H7 (cell line): ENCODE measurements around the gene LDLR. TPM values are rescaled to one million over a fixed set of nuclear protein-coding genes. Genes with fewer than 3 reads are reported as not detected.
"Not testable (repeated sequence)": the region's sequence is repeated elsewhere in the genome, so short reads cannot be mapped to it uniquely, and the experiment has no call there.

Experiments
- DNase-seq: peaks from one replicate; pipeline ENCODE4 v3.0.0; 2012
- H3K27me3 ChIP-seq: 2 replicates; pipeline ENCODE4 v1.6.0; 2011; ENCODE audit warnings: mild to moderate bottlenecking, low read length; ENCODE audit not compliant: control insufficient read depth, insufficient read depth
- H3K36me3 ChIP-seq: replicated peaks from 2 replicates; pipeline ENCODE4 v1.5.1; 2011; ENCODE audit warnings: low read length; ENCODE audit not compliant: control insufficient read depth, insufficient read depth
- H3K4me3 ChIP-seq: 2 replicates; pipeline ENCODE4 v1.5.1; 2011; ENCODE audit warnings: low read depth, mild to moderate bottlenecking, control low read depth, low read length, moderate library complexity; ENCODE audit not compliant: insufficient read depth
- total RNA-seq: library from RNA; depleted of rRNA; stranded (reverse); fragments of >200 nt; shearing (Covaris generic); gene quantifications from 2 replicates; pipeline ENCODE4 v1.2.3, GENCODE V29; 2014

LDLR gene
- total RNA-seq, 1 experiment from 2014 or later: 144 TPM

GRCh38 chr19:11090264-11090996 lies 1.2 kb downstream of the LDLR start:
- Histone ChIP-seq H3K27me3 (no peaks in the 10 kb centered on the region), H3K4me3 (peak overlapping the region; percentile 96), H3K36me3 (peaks cover 20% of the 10 kb centered on the region)
- DNase-seq: peak; percentile 99

- Histone ChIP-seq H3K36me3 (peaks cover 20% of the 10 kb centered on the region), H3K27me3 (no peaks in the 10 kb centered on the region), H3K4me3 (peak overlapping the region; percentile 96)
- no peak for DNase-seq
These were observed 1.9 kb downstream of the LDLR start for GRCh38 chr19:11090997-11091702.

- Histone ChIP-seq H3K27me3 (no peaks in the 10 kb centered on the region), H3K4me3 (peak overlapping the region; percentile 30; the same call in 1 of the 2 replicates), H3K36me3 (peaks cover 25% of the 10 kb centered on the region)
- DNase-seq: peak; percentile 39
These were observed 2.5 kb downstream of the LDLR start for GRCh38 chr19:11091703-11092153.

GRCh38 chr19:11092181-11092538 lies 2.9 kb downstream of the LDLR start:
- peaks cover 25% of the 10 kb centered on the region for H3K36me3 ChIP-seq
- no peak overlapping the region for H3K4me3 ChIP-seq
- peak; percentile 12 for DNase-seq
- H3K27me3 ChIP-seq: no peaks in the 10 kb centered on the region

- Histone ChIP-seq H3K27me3 (no peaks in the 10 kb centered on the region), H3K4me3 (no peak overlapping the region), H3K36me3 (peaks cover 29% of the 10 kb centered on the region)
- DNase-seq: peak; percentile 13
These were observed 4.5 kb downstream of the LDLR start for GRCh38 chr19:11093689-11094238.

- peaks cover 29% of the 10 kb centered on the region for H3K36me3 ChIP-seq
- DNase-seq: no peak
- no peaks in the 10 kb centered on the region for H3K27me3 ChIP-seq
- no peak overlapping the region for H3K4me3 ChIP-seq
These were observed 5.2 kb downstream of the LDLR start for GRCh38 chr19:11094520-11094894.

- H3K36me3 ChIP-seq: peaks cover 37% of the 10 kb centered on the region
- no peak overlapping the region for H3K4me3 ChIP-seq
- H3K27me3 ChIP-seq: no peaks in the 10 kb centered on the region
- no peak for DNase-seq
These were observed 7.1 kb downstream of the LDLR start for GRCh38 chr19:11096210-11096841.

GRCh38 chr19:11097367-11097766 lies 8.1 kb downstream of the LDLR start:
- H3K4me3 ChIP-seq, H3K27me3 ChIP-seq, DNase-seq: not testable (repeated sequence)
- peaks cover 34% of the 10 kb centered on the region for H3K36me3 ChIP-seq

GRCh38 chr19:11098327-11098726 lies 9.1 kb downstream of the LDLR start:
- no peak for DNase-seq
- H3K4me3 ChIP-seq: no peak overlapping the region
- H3K27me3 ChIP-seq: no peaks in the 10 kb centered on the region
- H3K36me3 ChIP-seq: peaks cover 42% of the 10 kb centered on the region

- Histone ChIP-seq H3K4me3 (no peak overlapping the region), H3K36me3 (peaks cover 41% of the 10 kb centered on the region)
- DNase-seq: no peak
These were observed 9.6 kb downstream of the LDLR start for GRCh38 chr19:11098861-11099260.

GRCh38 chr19:11100049-11100448 lies 10.8 kb downstream of the LDLR start:
- H3K36me3 ChIP-seq: peaks cover 38% of the 10 kb centered on the region
- H3K4me3 ChIP-seq: no peak overlapping the region

More at GRCh38 chr19:11098861-11099260, 9.6 kb downstream of the LDLR start:
- H3K27me3 ChIP-seq: no peaks in the 10 kb centered on the region

GRCh38 chr19:11101057-11101456 lies 11.8 kb downstream of the LDLR start:
- no peak overlapping the region for H3K4me3 ChIP-seq
- DNase-seq: no peak
- peaks cover 44% of the 10 kb centered on the region for H3K36me3 ChIP-seq
- H3K27me3 ChIP-seq: no peaks in the 10 kb centered on the region

More at GRCh38 chr19:11100049-11100448, 10.8 kb downstream of the LDLR start:
- DNase-seq: no peak
- no peaks in the 10 kb centered on the region for H3K27me3 ChIP-seq

- H3K27me3 ChIP-seq: no peaks in the 10 kb centered on the region
- peaks cover 50% of the 10 kb centered on the region for H3K36me3 ChIP-seq
- DNase-seq: peak; percentile 17
- no peak overlapping the region for H3K4me3 ChIP-seq
These were observed 13.7 kb downstream of the LDLR start for GRCh38 chr19:11102944-11103343.

- DNase-seq, H3K4me3 ChIP-seq, H3K27me3 ChIP-seq: not testable (repeated sequence)
- H3K36me3 ChIP-seq: peaks cover 53% of the 10 kb centered on the region
These were observed 14.4 kb downstream of the LDLR start for GRCh38 chr19:11103667-11104066.
